Measurements from ENCODE around the gene LCTL. TPM values are rescaled to one million over a fixed set of nuclear protein-coding genes. Genes with fewer than 3 reads are reported as not detected.
A peak's percentile ranks its signal among the peaks of the same experiment; 100 is the strongest.
"Not testable (repeated sequence)": the region's sequence is repeated elsewhere in the genome, so short reads cannot be mapped to it uniquely, and the experiment has no call there.

The LCTL gene
- total RNA-seq, 1 donor = 0.43 TPM

DNA sequence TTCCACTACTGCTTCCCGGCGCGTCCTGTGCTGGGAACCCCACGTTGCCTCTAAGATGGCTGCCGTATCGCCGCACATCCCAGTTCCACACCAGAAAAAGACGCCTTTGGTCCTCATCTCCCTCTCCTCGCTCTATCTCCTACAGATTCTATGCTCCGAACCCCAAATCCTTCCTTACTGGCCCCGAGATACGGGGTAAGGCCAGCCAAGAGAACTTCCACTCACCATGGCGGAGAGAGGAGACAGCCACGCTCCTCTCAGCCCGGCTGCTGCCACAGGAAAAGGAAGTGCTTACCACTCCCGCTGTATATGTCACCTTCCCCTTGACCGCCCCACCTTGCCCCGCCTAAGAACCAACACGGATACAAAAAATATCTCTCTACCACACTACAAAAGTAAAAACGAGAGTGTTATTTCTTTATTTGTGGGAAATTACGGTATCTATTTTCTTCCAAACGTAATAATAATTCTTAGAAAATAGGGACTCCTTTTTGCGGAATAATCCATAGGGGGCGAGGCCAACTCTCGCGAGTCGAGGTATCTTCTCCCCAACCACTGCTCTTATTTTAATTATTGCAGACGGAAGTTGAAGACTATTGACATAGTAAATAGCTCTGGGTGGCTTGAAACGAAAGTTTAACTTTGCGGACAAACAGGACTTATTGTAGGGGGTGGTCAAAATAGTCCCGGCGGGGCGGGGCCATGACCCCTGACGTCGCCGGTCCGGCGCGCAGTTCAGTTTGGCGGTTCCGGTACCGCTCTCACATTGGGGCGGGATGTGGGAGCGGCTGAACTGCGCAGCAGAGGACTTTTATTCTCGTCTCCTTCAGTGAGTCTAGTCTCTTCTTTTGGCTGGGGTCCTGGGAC, 61.0 kb downstream of the LCTL start, which contains the start of the genes RPL4 and ZWILCH:
Gene RPL4, minus strand, starts transcription at position 293 of the 867 bp plus-strand sequence. Its CDS starts 65 bp downstream, at position 228.
Gene ZWILCH, plus strand, starts transcription at position 764 of the 867 bp plus-strand sequence. Its CDS starts 13 bp downstream, at position 777.
- peak within 1 kb of the TSS; percentile 100 for H3K4me3 ChIP-seq (ENCODE audit: low read depth, low read length)
- DNase-seq (ENCODE audit: low read depth) = peak; percentile 93
- TF ChIP-seq, protein P1, sequence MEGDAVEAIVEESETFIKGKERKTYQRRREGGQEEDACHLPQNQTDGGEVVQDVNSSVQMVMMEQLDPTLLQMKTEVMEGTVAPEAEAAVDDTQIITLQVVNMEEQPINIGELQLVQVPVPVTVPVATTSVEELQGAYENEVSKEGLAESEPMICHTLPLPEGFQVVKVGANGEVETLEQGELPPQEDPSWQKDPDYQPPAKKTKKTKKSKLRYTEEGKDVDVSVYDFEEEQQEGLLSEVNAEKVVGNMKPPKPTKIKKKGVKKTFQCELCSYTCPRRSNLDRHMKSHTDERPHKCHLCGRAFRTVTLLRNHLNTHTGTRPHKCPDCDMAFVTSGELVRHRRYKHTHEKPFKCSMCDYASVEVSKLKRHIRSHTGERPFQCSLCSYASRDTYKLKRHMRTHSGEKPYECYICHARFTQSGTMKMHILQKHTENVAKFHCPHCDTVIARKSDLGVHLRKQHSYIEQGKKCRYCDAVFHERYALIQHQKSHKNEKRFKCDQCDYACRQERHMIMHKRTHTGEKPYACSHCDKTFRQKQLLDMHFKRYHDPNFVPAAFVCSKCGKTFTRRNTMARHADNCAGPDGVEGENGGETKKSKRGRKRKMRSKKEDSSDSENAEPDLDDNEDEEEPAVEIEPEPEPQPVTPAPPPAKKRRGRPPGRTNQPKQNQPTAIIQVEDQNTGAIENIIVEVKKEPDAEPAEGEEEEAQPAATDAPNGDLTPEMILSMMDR (IDR thresholded peaks at IDR 0.05; ENCODE audit: insufficient read depth, low read depth, low read length) = no peak

DNA sequence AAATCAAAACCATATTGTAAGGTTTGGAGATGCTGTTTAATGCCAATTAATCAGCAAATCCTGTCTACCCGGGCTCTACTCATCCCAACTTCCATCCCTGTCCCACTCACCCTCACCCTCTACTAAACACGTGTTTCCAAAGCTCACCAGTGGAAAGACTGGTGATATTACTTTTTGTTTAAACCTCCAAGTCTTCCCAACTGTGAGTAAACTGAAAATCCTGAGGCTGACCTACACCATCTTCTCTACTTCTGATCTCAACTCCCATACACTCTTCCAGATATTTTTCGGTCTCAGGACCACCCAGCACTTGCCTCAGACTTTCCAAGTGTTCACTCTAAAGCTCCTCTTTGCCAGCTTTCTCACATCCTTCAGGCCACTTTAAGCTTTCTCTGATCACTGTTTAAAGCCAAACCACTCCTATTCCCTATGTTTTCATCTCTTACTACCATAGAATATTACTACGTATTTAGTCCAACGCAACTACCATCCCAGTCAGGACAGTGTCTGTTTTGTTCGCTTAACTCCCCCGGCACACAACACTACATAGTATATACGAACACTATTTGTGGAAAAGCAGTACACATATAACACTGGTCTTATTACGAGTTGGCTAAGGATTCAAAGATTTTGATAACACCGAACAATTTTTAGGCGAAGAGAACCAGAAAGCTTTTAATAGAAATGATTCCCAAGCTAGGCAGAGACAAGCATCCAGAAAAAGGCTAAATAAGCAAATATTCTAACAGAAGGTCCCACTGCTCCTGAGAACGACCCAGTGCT, 61.8 kb downstream of the LCTL start:
- peak overlapping the region; percentile 100 for H3K4me3 ChIP-seq (ENCODE audit: low read depth, low read length)
- TF ChIP-seq, protein P1 (IDR thresholded peaks at IDR 0.05; ENCODE audit: insufficient read depth, low read depth, low read length) = no peak
- peak; percentile 13 for DNase-seq (ENCODE audit: low read depth)

DNA sequence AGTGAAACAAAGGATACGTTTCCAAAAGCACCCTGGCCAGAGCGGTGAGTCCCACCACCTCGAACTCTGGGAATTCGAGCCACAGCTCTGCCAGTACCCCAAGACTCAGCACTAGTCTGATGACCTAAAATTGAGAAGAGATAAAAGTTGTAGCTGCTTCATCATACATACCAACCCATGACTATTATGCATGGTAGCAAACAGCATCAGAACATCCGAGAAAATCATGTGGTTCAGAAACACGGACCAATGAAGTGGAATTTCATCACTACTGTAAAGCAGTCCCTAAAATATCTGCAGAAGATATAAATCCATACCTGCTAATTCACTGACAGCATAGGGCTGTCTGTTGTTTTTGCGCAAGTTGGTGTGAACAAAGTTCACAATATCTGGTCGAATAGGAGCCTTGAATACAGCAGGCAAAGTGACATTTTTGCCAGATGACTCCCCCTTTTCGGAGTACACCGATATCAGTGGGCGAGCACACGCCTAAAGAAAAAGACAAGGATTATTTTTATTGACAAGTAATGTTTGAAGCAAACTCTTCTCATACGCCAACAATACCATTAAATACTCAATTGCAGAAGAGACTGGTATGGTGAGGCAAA, 62.7 kb downstream of the LCTL start:
- DNase-seq (ENCODE audit: low read depth) = peak; percentile 34
- peak overlapping the region; percentile 100 for H3K4me3 ChIP-seq (ENCODE audit: low read depth, low read length)

DNA sequence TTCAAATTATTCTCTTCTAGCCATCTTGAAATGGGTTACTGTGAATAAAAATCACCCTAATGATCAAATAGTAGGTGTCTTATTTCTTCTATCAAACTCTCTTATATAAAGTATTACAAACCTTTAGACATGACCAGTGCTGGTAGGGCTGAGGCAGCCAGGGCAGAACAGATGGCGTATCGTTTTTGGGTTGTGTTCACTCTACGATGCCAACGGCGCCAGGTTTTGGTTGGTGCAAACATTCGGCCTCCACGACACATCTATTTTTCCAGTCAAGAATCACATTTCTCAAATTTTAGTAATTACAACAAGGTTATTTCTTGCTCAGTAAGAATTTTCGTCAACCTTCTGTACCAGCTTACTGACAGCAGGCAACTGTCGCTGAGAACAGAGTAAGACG, 63.3 kb downstream of the LCTL start:
- peak overlapping the region; percentile 100 for H3K4me3 ChIP-seq (ENCODE audit: low read depth, low read length)
- TF ChIP-seq, protein P1 (IDR thresholded peaks at IDR 0.05; ENCODE audit: insufficient read depth, low read depth, low read length) = no peak

DNA sequence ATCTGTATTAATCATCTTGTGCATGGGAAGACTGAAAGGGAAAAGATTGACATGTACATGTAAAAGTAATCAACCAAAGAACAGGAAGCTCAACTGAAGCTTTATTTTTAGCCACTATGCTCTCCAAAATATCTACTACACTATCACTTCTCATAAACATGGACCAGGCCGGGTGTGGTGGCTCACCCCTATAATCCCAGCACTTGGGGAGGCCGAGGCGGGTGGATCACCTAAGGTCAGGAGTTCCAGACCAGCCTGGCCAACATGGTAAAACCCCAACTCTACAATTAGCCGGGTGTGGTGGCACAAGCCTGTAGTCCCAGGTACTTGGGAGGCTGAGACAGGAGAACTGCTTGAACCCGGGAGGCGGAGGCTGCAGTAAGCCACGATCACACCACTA, 65.5 kb downstream of the LCTL start:
- not testable (repeated sequence) for DNase-seq (ENCODE audit: low read depth)

More for the DNA sequence above, 63.3 kb downstream of the LCTL start:
- DNase-seq (ENCODE audit: low read depth) = no peak

DNA sequence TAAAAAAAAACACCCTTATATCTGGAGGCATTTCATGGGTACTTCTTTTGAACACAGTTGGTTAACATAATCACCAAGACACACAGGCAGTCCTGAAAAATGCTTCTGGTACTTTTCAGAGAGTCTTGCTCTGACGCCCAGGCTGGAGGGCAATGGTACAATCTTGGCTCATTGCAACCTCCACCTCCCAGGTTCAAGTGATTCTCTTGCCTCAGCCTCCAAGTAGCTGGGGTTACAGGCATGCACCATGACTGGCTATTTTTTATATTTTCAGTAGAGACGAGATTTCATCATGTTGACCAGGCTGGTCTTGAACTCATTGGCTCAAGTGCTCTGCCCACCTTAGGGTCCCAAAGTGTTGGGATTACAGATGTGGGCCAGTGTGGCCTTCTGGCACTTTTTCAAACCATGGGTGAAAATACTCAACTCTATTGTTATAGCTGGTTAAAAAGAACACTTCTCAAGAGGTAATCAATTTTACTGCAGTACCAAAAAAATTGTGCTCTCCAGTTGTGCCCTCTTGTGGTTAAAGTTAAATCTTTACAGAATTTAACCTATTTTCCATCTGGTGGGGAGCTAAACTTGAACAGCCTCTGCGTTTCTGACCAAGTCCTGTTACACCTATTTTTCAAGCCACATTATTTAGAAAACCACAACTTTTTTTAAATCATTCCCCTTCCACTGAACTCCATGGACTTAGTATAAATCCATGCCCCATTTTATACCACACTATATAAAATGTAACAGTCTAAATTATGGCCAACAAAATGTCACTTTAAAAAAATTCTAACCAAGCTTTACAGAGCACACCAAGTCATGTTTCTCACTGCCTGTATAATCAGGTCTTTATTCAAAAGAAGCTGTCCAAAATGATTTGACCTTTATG, 67.1 kb downstream of the LCTL start:
- TF ChIP-seq, protein P1 (IDR thresholded peaks at IDR 0.05; ENCODE audit: insufficient read depth, low read depth, low read length) = peak; percentile 40
- DNase-seq (ENCODE audit: low read depth) = peak; percentile 55
- no peak overlapping the region for H3K4me3 ChIP-seq (ENCODE audit: low read depth, low read length)

More for the DNA sequence above, 65.5 kb downstream of the LCTL start:
- H3K4me3 ChIP-seq (ENCODE audit: low read depth, low read length) = not testable (repeated sequence)

Small RNA genes lying within 50 kb of the gene (small RNA-seq; reads per million reads assigned to genes)
- gene RF01159 = not detected
- not detected for gene SNORD16
- gene SNORD18A = not detected
- gene SNORD18B = not detected
- not detected for gene SNORD18C

Other genes starting within 250 kb of the LCTL start
- 10.0 and 13.8 TPM in 2 replicates for gene TIPIN, start 209.3 kb downstream of the LCTL start, total RNA-seq
- gene MAP2K1, start 179.1 kb downstream of the LCTL start, total RNA-seq = 21.6 and 26.3 TPM in 2 replicates
- gene SNAPC5, start 68.2 kb downstream of the LCTL start, total RNA-seq = 14.2 and 17.4 TPM in 2 replicates
- 1,273 and 2,415 TPM in 2 replicates for gene RPL4, start 61.1 kb downstream of the LCTL start, total RNA-seq
- gene ZWILCH, start 60.7 kb downstream of the LCTL start, total RNA-seq = 15.8 and 19.9 TPM in 2 replicates
- gene SMAD6, start 136.2 kb upstream of the LCTL start, total RNA-seq = 3.0 and 3.5 TPM in 2 replicates